SU-DHL-6 (cell line): ENCODE measurements around the gene AUH.

ENCODE experiments used
- EZH2phosphoT487 ChIP-seq: fragments of 200-600 bp; sonication (generic), shearing (Covaris generic); conservative IDR thresholded peaks from 2 replicates; pipeline ENCODE4 v1.6.1; 2018; ENCODE audit warnings: mild to moderate bottlenecking, antibody characterized with exemption, low read length, moderate library complexity, mixed read lengths
- TF ChIP-seq, protein P1 (sequence below): fragments of 200-600 bp; sonication (generic); IDR thresholded peaks from one replicate; pipeline ENCODE4 v1.5.1; 2017; ENCODE audit warnings: antibody characterized with exemption, mild to moderate bottlenecking, low read length, moderate library complexity; ENCODE audit not compliant: insufficient read depth, poor library complexity, severe bottlenecking

DNA sequence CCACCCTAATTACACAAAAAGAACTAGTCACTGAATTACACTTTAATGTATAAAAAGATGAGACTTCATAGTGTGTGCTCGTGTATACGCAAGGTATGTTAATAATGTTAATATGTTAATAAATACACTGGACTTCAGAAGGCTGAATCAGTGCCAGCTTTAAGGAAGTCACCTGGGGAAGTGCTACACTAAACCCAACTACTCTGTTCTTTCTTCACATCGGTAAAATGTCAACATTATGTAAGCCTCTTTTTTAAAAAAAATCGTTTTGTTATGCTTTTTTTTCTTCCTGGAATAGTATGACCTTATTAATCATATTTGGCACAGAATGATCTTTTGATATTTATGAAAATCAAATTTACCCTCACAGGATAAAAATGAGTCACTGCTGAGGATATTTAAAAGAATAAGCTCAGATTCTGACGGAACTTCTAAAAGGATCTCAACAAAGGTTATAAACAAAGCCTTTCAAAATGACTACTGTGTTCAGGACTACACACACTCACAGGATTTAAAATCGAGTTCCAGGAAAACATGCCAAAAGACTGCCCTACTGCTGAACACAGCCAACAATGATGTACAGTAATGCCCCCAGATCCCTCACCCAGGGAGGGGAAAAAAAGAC, 75.9 kb downstream of the AUH start:
- TF ChIP-seq, protein P1, sequence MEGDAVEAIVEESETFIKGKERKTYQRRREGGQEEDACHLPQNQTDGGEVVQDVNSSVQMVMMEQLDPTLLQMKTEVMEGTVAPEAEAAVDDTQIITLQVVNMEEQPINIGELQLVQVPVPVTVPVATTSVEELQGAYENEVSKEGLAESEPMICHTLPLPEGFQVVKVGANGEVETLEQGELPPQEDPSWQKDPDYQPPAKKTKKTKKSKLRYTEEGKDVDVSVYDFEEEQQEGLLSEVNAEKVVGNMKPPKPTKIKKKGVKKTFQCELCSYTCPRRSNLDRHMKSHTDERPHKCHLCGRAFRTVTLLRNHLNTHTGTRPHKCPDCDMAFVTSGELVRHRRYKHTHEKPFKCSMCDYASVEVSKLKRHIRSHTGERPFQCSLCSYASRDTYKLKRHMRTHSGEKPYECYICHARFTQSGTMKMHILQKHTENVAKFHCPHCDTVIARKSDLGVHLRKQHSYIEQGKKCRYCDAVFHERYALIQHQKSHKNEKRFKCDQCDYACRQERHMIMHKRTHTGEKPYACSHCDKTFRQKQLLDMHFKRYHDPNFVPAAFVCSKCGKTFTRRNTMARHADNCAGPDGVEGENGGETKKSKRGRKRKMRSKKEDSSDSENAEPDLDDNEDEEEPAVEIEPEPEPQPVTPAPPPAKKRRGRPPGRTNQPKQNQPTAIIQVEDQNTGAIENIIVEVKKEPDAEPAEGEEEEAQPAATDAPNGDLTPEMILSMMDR, result no peak
- no peak for TF ChIP-seq EZH2phosphoT487
